ENCODE measurements around the gene SH3GL1. TPM values are rescaled to one million over a fixed set of nuclear protein-coding genes. Genes with fewer than 3 reads are reported as not detected.

The SH3GL1 gene
- total RNA-seq, 2 donors from 2014 or later: 54.0 to 66.6 TPM

DNA sequence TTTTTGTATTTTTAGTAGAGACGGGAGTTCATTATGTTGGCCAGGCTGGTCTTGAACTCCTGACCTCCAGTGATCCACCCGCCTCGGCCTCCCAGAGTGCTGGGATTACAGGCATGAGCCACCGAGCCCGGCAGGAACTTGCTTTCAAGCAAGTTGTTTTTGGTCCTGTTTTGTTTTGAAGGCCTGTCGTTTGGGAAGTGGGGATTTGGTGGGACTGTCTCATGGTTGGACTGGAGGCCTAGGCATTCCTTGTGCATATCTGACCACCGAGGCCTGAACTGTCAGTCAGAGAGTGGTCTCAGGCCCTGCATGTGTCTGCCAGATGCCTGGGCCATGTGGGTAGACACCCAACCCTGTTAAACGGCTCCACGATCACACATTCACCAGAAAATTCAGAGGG lies 30.9 kb upstream of the SH3GL1 start:
- Histone ChIP-seq H3K27me3 (no peaks in the 10 kb centered on the region), H3K27ac (peak overlapping the region; percentile 22), H3K9ac (ENCODE audit: low read depth in 2 of 2, low read length in 2 of 2) (no peak overlapping the region), H3K36me3 (no peaks in the 10 kb centered on the region), H3K9me3 (no peaks in the 10 kb centered on the region), H3K4me1 (no peaks in the 10 kb centered on the region), H3K4me3 (no peak overlapping the region)
- intact Hi-C loops (cut with DNase I): no loop called here
- TF ChIP-seq, protein P1, sequence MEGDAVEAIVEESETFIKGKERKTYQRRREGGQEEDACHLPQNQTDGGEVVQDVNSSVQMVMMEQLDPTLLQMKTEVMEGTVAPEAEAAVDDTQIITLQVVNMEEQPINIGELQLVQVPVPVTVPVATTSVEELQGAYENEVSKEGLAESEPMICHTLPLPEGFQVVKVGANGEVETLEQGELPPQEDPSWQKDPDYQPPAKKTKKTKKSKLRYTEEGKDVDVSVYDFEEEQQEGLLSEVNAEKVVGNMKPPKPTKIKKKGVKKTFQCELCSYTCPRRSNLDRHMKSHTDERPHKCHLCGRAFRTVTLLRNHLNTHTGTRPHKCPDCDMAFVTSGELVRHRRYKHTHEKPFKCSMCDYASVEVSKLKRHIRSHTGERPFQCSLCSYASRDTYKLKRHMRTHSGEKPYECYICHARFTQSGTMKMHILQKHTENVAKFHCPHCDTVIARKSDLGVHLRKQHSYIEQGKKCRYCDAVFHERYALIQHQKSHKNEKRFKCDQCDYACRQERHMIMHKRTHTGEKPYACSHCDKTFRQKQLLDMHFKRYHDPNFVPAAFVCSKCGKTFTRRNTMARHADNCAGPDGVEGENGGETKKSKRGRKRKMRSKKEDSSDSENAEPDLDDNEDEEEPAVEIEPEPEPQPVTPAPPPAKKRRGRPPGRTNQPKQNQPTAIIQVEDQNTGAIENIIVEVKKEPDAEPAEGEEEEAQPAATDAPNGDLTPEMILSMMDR (IDR thresholded peaks at IDR 0.05): no peak
- DNase-seq: no peak

DNA sequence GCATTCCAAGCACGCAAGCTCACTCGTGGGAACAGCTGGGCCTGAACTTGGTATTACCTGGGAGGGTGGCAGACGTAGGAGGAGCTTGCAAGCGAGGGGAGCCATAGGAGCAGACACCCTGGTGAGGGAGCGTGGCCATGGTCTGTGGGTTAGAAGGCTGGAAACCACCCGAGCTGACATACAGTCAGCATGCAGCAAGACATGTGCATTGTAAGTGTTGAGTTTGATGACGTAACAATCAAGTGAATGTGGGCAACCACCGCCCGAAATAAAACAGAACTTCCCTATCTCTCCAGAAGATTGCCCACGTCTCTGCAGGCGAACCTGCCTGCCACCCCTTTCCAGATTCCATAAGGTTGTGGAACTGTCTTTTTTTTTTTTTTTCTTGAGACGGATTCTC lies 30.4 kb upstream of the SH3GL1 start:
- H3K36me3 ChIP-seq: no peaks in the 10 kb centered on the region
- H3K4me3 ChIP-seq: no peak overlapping the region
- H3K27me3 ChIP-seq: no peaks in the 10 kb centered on the region
- TF ChIP-seq, protein P1 (IDR thresholded peaks at IDR 0.05): no peak
- no peak overlapping the region for H3K27ac ChIP-seq
- intact Hi-C loops (cut with DNase I): no loop called here
- DNase-seq: no peak
- no peaks in the 10 kb centered on the region for H3K9me3 ChIP-seq
- H3K9ac ChIP-seq (ENCODE audit: low read depth in 2 of 2, low read length in 2 of 2): no peak overlapping the region
- no peaks in the 10 kb centered on the region for H3K4me1 ChIP-seq

DNA sequence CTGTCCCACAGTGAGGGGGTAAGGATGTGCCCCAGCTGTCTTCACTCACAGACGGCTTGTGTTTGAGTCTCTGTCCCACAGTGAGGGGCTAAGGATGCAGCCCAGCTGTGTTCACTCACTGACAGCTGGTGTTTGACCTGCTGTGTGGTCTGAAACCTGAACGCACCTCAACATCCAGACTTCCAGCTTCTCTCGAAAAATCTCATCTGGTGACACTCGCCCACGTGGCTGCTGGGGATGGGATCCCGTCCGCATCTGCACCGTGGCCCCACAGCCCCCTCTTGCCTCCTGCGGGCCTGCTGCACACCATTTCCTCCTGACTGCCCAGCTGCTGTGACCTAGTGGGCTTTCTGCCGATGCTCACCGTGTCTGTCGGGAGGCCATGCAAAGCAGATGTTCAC lies 29.4 kb upstream of the SH3GL1 start:
- Histone ChIP-seq H3K4me1 (no peaks in the 10 kb centered on the region), H3K9me3 (no peaks in the 10 kb centered on the region), H3K4me3 (no peak overlapping the region), H3K27me3 (no peaks in the 10 kb centered on the region), H3K9ac (ENCODE audit: low read depth in 2 of 2, low read length in 2 of 2) (no peak overlapping the region), H3K27ac (no peak overlapping the region), H3K36me3 (no peaks in the 10 kb centered on the region)
- DNase-seq: no peak
- intact Hi-C loops (cut with DNase I): no loop called here
- TF ChIP-seq, protein P1 (IDR thresholded peaks at IDR 0.05): no peak

DNA sequence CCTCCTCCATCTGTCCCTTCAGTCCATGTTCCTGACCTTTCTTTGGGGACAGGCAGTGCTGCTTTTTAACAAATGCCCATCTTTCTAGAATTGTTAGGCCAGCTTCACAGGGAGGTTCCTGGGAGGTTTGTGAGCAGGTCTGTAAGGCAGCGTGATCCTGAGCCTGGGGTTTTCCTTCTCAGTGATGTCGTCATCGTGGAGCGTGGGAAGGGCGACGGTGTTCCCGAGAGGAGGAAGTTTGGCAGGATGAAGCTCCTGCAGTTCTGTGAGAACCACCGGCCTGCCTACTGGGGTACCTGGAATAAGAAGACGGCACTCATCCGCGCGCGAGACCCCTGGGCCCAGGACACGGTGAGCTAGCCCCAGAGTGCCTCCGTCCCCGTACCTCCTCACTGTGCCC lies 28.9 kb upstream of the SH3GL1 start:
- Histone ChIP-seq H3K36me3 (no peaks in the 10 kb centered on the region), H3K9me3 (no peaks in the 10 kb centered on the region), H3K27me3 (no peaks in the 10 kb centered on the region), H3K27ac (no peak overlapping the region), H3K9ac (ENCODE audit: low read depth in 2 of 2, low read length in 2 of 2) (no peak overlapping the region), H3K4me3 (no peak overlapping the region), H3K4me1 (no peaks in the 10 kb centered on the region)
- TF ChIP-seq, protein P1 (IDR thresholded peaks at IDR 0.05): no peak
- intact Hi-C loops (cut with DNase I): no loop called here
- DNase-seq: no peak

DNA sequence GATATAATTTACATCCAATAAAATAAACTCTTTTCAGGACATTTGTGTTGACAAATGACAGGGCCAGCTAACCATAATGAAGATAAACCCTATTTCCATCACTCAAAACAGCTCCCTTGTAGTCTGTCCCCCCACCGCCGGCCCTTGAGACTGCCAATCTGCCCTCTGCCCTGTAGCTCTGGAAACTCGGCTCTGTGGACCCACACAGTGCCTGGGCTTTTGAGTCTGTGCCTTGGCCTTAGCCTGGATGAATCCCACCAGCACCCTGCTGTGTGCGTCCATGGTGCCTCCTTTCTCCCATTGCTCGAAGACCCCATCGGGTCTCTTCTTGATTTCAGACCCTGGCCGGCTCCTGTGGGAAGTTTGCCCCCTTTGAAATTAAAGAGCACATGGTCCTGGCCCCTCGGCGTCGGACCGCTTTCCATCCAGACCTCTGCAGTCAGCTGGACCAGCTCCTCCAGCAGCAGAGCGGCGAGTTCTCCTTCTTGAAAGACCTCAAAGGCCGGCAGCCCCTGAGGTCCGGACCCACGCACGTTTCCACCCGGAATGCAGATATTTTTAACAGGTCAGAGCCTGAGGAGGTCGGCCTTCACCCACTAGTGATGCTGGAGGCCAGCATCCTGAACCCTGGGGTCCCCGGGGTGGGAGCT lies 28.1 kb upstream of the SH3GL1 start:
- Histone ChIP-seq H3K4me3 (no peak overlapping the region), H3K9ac (ENCODE audit: low read depth in 2 of 2, low read length in 2 of 2) (no peak overlapping the region), H3K27ac (no peak overlapping the region), H3K27me3 (no peaks in the 10 kb centered on the region), H3K36me3 (no peaks in the 10 kb centered on the region), H3K9me3 (no peaks in the 10 kb centered on the region), H3K4me1 (no peaks in the 10 kb centered on the region)
- DNase-seq: no peak
- intact Hi-C loops (cut with DNase I): no loop called here
- TF ChIP-seq, protein P1 (IDR thresholded peaks at IDR 0.05): no peak

Measured in colonic mucosa (tissue), 4 donors.